Measurements from ENCODE around the gene NCOR1. TPM values are rescaled to one million over a fixed set of nuclear protein-coding genes. Genes with fewer than 3 reads are reported as not detected.
A peak's percentile ranks its signal among the peaks of the same experiment; 100 is the strongest.

NCOR1 gene
- total and polyA plus RNA-seq, 10 of the 15 experiments (the other 5 are each of a cell fraction or from before 2014, with no cell fraction given), result 34.5 to 135 (median 82.9) TPM

DNA sequence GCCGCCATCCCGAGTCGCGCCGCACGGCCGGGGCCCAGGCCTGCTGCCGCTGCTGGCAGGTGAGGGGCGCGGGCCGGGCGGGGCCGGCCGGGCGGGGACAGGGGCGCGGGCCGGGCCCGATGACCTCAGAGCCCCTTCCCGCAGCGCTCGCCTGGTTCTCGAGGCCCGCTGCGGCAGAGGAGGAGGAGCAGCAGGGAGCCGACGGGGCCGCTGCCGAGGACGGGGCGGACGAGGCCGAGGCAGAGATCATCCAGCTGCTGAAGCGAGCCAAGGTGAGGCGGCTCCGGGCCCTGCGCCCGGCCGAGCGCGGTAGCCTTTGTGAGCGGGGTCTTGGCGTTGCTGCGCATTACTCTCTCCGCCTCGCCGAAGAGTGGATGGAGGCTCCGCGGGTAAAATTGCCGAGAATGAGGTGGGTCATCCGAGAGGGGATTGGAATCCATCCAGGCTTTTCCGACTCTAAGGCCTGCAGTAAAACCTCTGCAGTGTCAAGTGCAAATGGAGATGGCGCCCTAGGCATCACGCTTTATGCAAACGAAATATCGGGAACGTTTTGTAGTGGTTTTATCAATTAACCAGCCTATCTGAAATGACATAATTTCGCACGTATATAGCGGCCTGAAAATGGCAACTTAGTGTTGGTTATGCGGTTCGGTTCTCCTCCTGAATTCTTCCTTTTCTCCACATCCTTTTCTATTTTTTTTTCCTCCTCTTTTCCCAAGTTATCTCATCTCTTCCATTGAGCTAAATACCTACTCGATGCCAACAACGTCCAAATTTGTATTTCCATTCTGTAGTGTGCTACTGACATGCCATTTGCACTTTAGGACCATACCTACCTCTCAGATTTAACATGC, 215.1 kb downstream of the NCOR1 start (continued):
- no peak for TF ChIP-seq SIX5 (IDR thresholded peaks at IDR 0.05; ENCODE audit: low read depth, low read length, severe bottlenecking)
- no peak for TF ChIP-seq POLR2A (IDR thresholded peaks at IDR 0.05; ENCODE audit: low read depth, low read length)
- no peak for TF ChIP-seq SMAD5 (IDR thresholded peaks at IDR 0.05; ENCODE audit: low read depth)
- no peak for TF ChIP-seq RAD51 (IDR thresholded peaks at IDR 0.05)
- TF ChIP-seq MXI1 (IDR thresholded peaks at IDR 0.05; ENCODE audit: low read depth, low read length), result no peak
- TF ChIP-seq, protein P1, sequence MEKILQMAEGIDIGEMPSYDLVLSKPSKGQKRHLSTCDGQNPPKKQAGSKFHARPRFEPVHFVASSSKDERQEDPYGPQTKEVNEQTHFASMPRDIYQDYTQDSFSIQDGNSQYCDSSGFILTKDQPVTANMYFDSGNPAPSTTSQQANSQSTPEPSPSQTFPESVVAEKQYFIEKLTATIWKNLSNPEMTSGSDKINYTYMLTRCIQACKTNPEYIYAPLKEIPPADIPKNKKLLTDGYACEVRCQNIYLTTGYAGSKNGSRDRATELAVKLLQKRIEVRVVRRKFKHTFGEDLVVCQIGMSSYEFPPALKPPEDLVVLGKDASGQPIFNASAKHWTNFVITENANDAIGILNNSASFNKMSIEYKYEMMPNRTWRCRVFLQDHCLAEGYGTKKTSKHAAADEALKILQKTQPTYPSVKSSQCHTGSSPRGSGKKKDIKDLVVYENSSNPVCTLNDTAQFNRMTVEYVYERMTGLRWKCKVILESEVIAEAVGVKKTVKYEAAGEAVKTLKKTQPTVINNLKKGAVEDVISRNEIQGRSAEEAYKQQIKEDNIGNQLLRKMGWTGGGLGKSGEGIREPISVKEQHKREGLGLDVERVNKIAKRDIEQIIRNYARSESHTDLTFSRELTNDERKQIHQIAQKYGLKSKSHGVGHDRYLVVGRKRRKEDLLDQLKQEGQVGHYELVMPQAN (conservative IDR thresholded peaks at IDR 0.05), result 0 out of 2 replicates have a peak, but pooled peaks have one; percentile 15
- TF ChIP-seq RELA (IDR thresholded peaks at IDR 0.05; ENCODE audit: borderline replicate concordance, partially characterized antibody), result no peak
- TF ChIP-seq DPF2 (IDR thresholded peaks at IDR 0.05), result peak; percentile 23; the same call in 1 of the 2 replicates
- TF ChIP-seq, protein P2, sequence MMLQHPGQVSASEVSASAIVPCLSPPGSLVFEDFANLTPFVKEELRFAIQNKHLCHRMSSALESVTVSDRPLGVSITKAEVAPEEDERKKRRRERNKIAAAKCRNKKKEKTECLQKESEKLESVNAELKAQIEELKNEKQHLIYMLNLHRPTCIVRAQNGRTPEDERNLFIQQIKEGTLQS (IDR thresholded peaks at IDR 0.05; ENCODE audit: borderline replicate concordance, extremely low read depth, low read depth, low read length), result no peak
- TF ChIP-seq SREBF1 (IDR thresholded peaks at IDR 0.05; ENCODE audit: low read length), result no peak
- TF ChIP-seq, protein P3, sequence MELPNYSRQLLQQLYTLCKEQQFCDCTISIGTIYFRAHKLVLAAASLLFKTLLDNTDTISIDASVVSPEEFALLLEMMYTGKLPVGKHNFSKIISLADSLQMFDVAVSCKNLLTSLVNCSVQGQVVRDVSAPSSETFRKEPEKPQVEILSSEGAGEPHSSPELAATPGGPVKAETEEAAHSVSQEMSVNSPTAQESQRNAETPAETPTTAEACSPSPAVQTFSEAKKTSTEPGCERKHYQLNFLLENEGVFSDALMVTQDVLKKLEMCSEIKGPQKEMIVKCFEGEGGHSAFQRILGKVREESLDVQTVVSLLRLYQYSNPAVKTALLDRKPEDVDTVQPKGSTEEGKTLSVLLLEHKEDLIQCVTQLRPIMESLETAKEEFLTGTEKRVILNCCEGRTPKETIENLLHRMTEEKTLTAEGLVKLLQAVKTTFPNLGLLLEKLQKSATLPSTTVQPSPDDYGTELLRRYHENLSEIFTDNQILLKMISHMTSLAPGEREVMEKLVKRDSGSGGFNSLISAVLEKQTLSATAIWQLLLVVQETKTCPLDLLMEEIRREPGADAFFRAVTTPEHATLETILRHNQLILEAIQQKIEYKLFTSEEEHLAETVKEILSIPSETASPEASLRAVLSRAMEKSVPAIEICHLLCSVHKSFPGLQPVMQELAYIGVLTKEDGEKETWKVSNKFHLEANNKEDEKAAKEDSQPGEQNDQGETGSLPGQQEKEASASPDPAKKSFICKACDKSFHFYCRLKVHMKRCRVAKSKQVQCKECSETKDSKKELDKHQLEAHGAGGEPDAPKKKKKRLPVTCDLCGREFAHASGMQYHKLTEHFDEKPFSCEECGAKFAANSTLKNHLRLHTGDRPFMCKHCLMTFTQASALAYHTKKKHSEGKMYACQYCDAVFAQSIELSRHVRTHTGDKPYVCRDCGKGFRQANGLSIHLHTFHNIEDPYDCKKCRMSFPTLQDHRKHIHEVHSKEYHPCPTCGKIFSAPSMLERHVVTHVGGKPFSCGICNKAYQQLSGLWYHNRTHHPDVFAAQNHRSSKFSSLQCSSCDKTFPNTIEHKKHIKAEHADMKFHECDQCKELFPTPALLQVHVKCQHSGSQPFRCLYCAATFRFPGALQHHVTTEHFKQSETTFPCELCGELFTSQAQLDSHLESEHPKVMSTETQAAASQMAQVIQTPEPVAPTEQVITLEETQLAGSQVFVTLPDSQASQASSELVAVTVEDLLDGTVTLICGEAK (IDR thresholded peaks at IDR 0.05; ENCODE audit: borderline replicate concordance), result 0 out of 2 replicates have a peak, but pooled peaks have one; percentile 23
- no peak for TF ChIP-seq PML (IDR thresholded peaks at IDR 0.05; ENCODE audit: low read length)
- TF ChIP-seq HDAC6 (IDR thresholded peaks at IDR 0.05; ENCODE audit: unreplicated experiment), result no peak
- no peak for TF ChIP-seq POU2F2 (IDR thresholded peaks at IDR 0.05; ENCODE audit: borderline replicate concordance, low read depth, low read length)
- TF ChIP-seq PAX5 (IDR thresholded peaks at IDR 0.05; ENCODE audit: borderline replicate concordance, low read depth, low read length), result no peak
- TF ChIP-seq POLR2AphosphoS2 (IDR thresholded peaks at IDR 0.05; ENCODE audit: low read depth, low read length), result no peak
- TF ChIP-seq WRNIP1 (IDR thresholded peaks at IDR 0.05; ENCODE audit: borderline replicate concordance, low read depth, low read length), result no peak
- no peak for TF ChIP-seq STAT3 (IDR thresholded peaks at IDR 0.05; ENCODE audit: low read depth, low read length)
- 0 out of 2 replicates have a peak, but pooled peaks have one; percentile 23 for TF ChIP-seq ZNF217 (IDR thresholded peaks at IDR 0.05)

Measured in GM12878 (cell line).